Measurements from ENCODE around the gene FAM53B.
A peak's percentile ranks its signal among the peaks of the same experiment; 100 is the strongest.

FAM53B gene

DNA sequence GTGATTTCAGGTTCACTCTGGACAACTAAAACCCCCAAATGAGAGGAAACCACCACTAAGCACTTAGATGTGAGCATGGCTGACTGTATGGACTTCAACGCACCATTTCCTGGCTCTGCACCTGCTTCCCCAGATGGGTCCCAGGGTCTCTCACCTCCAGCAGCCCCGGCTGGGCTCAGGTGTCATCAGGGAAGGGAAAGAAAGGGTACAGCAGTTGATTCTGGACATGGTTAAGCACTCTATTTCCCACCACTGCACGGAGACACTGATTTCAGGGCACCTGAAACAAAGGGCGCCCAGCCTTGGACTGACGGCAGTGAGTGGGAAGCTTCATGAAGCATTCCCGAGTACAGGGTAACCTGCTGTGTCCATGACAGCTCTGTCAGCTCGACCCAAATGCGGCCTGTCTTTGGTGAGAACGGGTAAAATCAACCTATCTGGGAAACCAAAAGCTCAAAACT lies 19.0 kb downstream of the FAM53B start:
- H3K27ac Mint-ChIP-seq = peak overlapping the region; percentile 26
- H3K36me3 Mint-ChIP-seq (ENCODE audit: low read depth) = peaks cover 17% of the 10 kb centered on the region
- no peaks in the 10 kb centered on the region for H3K9me3 Mint-ChIP-seq
- peaks cover 96% of the 10 kb centered on the region for H3K4me1 Mint-ChIP-seq (ENCODE audit: low read depth)
- no peak overlapping the region for H3K4me3 Mint-ChIP-seq
- H3K27me3 Mint-ChIP-seq = no peaks in the 10 kb centered on the region

DNA sequence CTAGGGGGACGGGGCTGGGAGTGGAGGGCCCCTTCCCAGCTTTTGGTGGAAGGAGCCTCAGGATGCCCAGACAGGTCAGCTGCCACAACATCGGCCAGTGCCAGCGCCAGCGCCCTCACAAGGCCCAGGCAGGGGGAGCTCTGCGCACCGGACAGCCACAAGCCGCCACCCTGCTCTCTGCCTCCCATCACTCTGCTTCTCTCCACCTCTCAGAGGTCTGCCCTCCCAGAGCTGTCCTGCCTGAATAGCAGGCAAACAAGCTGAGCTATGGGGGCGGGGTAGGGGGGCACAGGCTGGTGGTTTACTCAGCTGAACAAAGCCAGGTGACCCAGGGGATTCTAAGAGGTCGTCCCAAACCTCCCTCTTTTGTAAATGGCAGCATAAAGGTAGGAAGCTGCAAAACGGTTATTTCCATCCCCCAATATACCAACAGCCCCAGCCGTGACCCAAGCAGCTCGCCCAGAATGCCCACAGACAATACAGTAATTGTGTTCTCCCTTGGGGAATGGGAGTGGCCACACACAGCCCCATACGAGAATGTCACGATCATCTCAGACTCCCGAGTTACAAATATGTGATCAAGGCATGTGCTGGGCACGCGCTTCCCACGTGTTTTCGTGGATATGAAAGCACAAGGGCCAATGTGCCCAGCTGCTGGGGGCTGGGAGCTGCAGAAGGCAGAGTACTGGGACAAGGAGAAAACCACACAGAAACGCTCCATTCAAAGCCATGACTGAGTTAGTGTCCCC lies 19.7 kb downstream of the FAM53B start:
- H3K27me3 Mint-ChIP-seq = no peaks in the 10 kb centered on the region
- H3K36me3 Mint-ChIP-seq (ENCODE audit: low read depth) = peaks cover 11% of the 10 kb centered on the region
- peak overlapping the region; percentile 68 for H3K27ac Mint-ChIP-seq
- no peak overlapping the region for H3K4me3 Mint-ChIP-seq
- no peaks in the 10 kb centered on the region for H3K9me3 Mint-ChIP-seq
- H3K4me1 Mint-ChIP-seq (ENCODE audit: low read depth) = peaks cover 95% of the 10 kb centered on the region

DNA sequence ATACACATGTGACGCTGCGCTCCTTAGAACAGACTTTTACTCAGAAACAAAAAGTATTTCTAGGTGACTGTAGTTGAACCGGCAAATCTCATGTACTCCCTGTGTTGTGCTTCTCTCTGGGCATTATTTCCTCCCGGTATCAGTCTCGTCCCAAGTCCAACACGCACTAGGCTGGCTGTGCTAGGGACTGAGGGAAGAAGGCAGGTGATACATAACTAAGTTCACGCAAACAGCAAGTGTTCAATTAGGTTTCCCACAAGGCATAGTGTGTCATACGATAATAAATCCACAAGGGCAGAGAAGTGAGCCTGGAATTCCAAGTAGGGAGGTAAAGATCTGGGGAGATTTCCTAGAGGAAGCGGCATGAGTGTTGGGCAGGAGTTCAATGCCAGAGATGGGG lies 20.4 kb downstream of the FAM53B start:
- Mint-ChIP-seq H3K27me3 (no peaks in the 10 kb centered on the region), H3K36me3 (ENCODE audit: low read depth) (peaks cover 10% of the 10 kb centered on the region), H3K4me1 (ENCODE audit: low read depth) (peaks cover 95% of the 10 kb centered on the region), H3K4me3 (no peak overlapping the region), H3K27ac (peak overlapping the region; percentile 91), H3K9me3 (no peaks in the 10 kb centered on the region)

DNA sequence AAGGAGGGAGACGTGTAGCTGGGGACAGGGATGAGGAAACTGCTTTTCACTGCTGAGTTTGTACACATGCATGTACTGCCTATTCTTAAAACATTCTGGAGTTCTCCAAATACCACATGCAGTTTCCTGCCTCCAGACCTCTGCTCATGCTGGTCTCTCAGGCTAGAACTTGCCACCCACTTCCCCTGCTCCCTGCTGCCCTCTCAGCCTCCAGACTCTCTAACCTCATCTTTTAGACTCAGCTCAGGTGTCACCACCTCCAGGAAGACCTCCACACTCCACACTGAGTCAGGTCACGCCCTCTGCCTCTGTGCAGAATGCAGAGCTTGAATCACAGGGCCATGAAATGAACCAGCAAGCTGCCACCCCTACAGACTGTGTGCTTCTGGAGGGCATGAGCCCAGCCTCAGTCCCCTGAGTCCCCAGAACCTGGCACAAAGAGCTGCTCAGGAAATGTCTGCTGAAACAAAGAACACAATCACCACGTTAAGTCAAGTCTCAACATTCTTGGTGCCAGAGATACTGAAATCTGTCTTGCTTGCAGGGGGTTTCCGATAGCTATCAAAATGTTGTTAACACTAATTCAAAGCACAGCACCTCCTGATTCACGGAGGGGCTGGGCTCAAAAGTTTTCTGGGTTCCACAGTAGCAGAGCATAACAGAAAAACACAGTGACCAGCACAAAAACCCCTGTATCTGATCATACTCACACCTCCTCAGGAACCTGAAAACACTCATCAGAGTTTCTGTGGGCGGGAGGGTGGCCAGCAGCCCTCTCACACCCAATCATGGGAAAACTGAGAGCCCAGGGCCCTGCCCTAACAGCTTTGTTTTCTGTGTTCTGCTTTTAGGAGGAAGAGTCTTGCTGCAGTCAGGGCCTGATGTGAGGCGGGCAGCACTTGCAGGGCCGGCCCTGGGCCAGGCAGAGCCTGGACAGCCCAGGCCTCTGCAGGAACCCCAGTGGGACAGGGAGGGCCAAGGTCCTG lies 21.1 kb downstream of the FAM53B start:
- Mint-ChIP-seq H3K9me3 (no peaks in the 10 kb centered on the region), H3K4me1 (ENCODE audit: low read depth) (peaks cover 95% of the 10 kb centered on the region), H3K27me3 (no peaks in the 10 kb centered on the region), H3K4me3 (peak overlapping the region; percentile 62), H3K36me3 (ENCODE audit: low read depth) (peaks cover 10% of the 10 kb centered on the region), H3K27ac (peak overlapping the region; percentile 91)

DNA sequence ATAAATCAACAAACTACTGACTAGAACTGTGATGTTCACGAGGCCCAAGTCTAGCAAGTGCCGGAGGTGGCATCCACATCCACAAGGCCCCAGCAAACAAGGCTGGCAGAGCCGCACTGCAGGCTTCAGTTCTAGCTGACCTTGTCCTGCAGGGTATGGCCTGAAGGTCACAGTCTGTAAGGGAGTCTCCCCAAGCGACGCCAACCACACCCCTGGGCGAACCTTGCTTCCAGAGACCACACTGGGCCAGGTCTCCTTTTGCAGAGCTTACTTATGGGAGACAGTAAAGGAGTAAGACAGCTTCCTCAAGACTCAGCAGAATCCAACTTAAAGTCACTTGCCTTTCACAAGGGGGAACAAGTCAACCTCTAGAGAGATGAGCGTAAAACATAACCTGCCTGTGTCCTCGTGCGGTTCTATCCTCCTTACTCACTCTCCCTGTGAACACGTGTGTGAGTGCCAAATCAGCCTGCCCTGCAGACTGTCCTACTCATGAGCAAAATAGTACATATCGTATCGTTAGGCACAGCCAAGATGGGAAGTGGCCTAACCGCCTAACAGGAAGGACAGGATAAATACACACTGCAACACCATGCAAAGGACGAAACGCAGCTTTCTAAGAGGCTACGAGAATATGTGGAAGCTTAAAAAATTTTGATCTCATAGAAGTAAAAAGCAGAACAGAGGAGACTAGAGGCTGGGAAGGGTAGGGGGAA lies 22.7 kb downstream of the FAM53B start:
- Mint-ChIP-seq H3K27me3 (no peaks in the 10 kb centered on the region), H3K27ac (peak overlapping the region; percentile 77), H3K4me1 (ENCODE audit: low read depth) (peaks cover 95% of the 10 kb centered on the region), H3K36me3 (ENCODE audit: low read depth) (peaks cover 13% of the 10 kb centered on the region), H3K9me3 (no peaks in the 10 kb centered on the region), H3K4me3 (peak overlapping the region; percentile 8)

DNA sequence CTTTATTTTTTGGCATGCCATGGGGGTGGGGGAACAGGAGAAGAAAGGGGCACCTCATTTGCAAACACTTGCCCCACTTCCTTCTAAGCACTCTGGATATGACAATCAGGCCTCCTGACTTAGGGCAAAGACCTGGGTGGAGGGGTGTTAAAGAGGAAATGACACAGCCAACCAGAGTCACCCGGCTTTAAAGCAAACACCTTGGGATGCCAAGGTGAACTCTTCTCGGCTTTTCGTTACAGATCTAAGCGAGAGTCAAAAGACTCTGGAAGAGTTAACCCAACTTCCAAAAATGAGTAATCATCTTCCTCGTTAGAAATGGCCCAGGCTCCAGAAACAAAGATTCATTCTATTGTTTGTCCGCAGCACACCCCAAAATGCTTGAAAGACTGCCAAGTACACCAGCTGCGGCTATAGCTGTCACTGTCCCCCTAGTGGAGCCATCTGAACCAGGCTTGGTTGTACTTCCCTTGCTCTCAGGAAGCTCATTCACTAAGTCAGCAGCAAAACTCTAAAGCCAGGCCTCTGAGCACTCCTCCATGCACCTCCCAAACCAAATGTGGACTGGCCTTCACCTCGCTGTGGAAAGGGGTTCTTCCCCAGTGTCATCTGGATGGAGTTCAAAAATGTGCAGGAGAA lies 24.8 kb downstream of the FAM53B start:
- H3K36me3 Mint-ChIP-seq (ENCODE audit: low read depth) = peaks cover 14% of the 10 kb centered on the region
- peak overlapping the region; percentile 84 for H3K27ac Mint-ChIP-seq
- H3K4me1 Mint-ChIP-seq (ENCODE audit: low read depth) = peaks cover 94% of the 10 kb centered on the region
- no peaks in the 10 kb centered on the region for H3K9me3 Mint-ChIP-seq
- peak overlapping the region; percentile 69 for H3K4me3 Mint-ChIP-seq
- H3K27me3 Mint-ChIP-seq = no peaks in the 10 kb centered on the region

DNA sequence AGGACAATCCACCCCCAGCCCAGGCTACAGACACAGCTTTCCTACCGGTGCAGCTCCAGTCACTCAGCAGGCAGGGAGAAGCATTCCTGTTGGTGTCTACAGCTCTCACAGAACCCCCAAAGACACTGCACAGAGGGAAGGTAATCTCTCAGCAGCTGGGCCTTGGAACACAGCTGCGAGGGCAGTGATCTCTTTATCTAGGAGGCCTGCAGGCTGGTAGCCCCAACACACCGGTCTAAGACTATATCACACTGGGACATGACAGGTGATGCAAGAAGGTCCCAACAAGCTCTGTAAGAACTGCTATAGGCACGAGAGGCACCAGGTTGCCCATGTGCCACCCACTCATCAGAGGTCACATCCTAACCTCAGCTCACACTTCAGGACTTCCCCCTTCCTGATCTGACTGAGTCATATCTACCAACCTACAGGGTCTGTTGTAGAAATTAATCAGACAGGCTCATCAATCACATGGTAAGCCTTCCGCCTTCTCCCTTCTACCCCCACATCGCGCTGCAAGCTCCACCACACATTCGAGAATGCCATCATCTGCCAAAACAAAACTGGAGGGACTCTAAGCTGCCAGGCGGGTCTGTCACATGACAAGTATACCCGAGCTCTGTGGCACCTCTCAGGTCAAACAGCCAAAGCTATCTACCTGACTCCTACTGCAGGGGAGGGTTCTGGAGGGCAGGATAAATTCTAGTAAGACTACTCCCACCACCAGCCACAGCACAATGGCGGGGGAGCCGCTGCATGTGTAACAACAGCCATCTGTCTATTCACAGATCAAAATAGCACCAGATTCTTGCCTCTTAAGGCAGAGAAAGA lies 26.1 kb downstream of the FAM53B start:
- peak overlapping the region; percentile 84 for H3K27ac Mint-ChIP-seq
- no peaks in the 10 kb centered on the region for H3K27me3 Mint-ChIP-seq
- H3K4me3 Mint-ChIP-seq = peak overlapping the region; percentile 69
- peaks cover 18% of the 10 kb centered on the region for H3K36me3 Mint-ChIP-seq (ENCODE audit: low read depth)
- peaks cover 94% of the 10 kb centered on the region for H3K4me1 Mint-ChIP-seq (ENCODE audit: low read depth)
- no peaks in the 10 kb centered on the region for H3K9me3 Mint-ChIP-seq

DNA sequence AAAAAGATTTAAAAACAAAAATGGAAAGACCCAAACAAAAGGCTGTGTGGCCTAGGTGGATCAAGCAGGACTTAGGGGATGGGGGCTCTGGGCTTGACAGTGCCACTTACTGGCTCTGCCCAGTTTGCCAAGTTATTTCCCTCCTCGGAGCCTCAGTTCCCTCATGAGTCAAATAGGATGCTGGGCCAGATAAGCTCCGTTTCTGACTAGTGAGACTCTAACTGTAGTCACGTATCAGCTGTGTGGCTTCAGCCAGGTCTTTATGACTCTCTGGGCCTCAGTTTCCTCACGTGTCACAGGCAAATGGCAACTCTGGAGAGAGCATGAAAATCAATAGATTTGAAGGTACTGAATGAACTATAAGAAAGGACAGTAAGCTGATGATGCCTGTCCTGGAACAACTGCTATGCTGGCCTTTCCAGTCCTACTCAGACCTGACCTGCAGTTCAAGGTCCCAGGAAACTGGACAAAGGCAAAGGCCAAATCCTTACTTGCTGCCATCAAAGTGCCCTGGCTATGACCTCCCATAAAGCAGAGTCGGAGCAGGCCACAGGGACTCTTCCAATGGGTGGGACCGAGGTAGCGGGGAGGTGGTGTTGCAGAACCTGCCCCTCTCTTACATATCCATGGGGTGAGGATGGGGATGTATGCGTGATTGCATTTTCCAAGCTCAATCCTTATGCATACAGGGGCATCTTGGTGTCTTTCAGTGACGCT lies 27.0 kb downstream of the FAM53B start:
- no peaks in the 10 kb centered on the region for H3K9me3 Mint-ChIP-seq
- peak overlapping the region; percentile 84 for H3K27ac Mint-ChIP-seq
- H3K27me3 Mint-ChIP-seq = no peaks in the 10 kb centered on the region
- H3K36me3 Mint-ChIP-seq (ENCODE audit: low read depth) = peaks cover 18% of the 10 kb centered on the region
- peaks cover 93% of the 10 kb centered on the region for H3K4me1 Mint-ChIP-seq (ENCODE audit: low read depth)
- peak overlapping the region; percentile 11 for H3K4me3 Mint-ChIP-seq

DNA sequence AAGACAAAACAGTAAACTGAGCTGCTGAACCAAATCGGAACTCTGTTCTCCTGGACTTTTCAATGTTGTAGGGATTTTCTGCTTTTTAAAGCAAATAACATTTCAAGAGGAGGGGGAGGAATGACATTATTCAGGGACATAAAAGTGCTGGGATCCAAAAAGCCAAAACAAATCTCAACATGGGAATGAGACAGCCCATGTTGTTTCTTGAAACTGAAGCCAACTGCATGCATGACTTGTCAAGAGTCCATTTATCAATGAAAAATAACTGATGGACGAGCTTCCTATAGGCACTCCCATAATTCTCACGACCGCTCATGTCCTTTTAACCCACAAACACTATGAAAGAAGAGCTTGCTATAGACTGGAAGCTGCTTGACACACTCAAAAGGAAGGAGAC lies 27.8 kb downstream of the FAM53B start:
- H3K4me1 Mint-ChIP-seq (ENCODE audit: low read depth) = peaks cover 84% of the 10 kb centered on the region
- H3K27ac Mint-ChIP-seq = peak overlapping the region; percentile 72
- H3K4me3 Mint-ChIP-seq = no peak overlapping the region
- H3K36me3 Mint-ChIP-seq (ENCODE audit: low read depth) = peaks cover 18% of the 10 kb centered on the region
- no peaks in the 10 kb centered on the region for H3K9me3 Mint-ChIP-seq
- no peaks in the 10 kb centered on the region for H3K27me3 Mint-ChIP-seq

DNA sequence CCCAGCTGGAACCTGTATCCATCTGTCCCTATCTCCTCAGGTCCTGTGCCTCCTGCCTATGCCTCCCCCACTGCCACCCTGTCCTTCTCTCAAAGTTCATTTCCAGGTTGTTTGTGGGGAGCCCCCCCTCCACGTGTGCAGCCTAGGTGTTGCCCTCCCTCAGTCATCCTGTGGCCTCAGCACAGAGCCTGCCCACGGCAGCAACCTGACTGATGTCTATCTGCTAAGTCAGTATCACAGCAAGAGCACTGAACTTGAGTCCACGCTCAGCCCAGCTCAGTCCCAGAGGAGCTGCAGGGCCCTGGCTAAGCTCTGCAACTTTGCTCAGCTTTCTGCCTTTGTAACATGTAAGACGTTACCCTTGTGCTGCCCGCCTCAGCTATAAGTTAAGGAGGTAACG lies 28.7 kb downstream of the FAM53B start:
- no peaks in the 10 kb centered on the region for H3K27me3 Mint-ChIP-seq
- H3K4me3 Mint-ChIP-seq = no peak overlapping the region
- H3K4me1 Mint-ChIP-seq (ENCODE audit: low read depth) = peaks cover 84% of the 10 kb centered on the region
- no peaks in the 10 kb centered on the region for H3K9me3 Mint-ChIP-seq
- peaks cover 15% of the 10 kb centered on the region for H3K36me3 Mint-ChIP-seq (ENCODE audit: low read depth)
- H3K27ac Mint-ChIP-seq = no peak overlapping the region

DNA sequence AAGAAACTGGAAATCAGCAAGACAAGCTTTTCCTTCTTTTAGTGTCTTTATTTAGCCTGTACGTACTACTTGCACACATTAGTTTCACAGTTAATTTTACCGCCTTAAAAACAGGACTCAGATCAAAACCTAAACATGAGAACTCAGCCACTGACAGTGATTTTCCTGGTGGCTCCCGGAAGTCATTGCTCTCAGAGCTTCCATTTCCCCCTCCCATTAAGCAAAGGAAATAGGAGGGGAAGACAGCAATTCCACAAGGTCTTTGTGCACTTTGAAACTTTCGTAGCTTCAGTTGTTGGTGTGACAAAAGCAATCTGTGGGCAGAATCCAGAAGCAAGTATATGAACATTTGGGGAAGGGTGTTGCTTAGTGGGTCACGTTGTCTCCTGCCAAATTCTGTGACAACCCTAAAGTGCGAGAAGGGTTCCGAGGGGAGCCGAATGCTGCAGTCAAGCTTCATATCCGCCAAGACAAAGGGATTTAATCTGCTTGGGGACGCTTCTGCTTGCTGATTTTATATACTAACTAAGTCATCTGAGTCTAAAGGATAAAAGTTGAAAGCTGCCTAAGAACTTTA lies 30.4 kb downstream of the FAM53B start:
- H3K27me3 Mint-ChIP-seq = no peaks in the 10 kb centered on the region
- H3K4me1 Mint-ChIP-seq (ENCODE audit: low read depth) = peaks cover 86% of the 10 kb centered on the region
- H3K36me3 Mint-ChIP-seq (ENCODE audit: low read depth) = peaks cover 14% of the 10 kb centered on the region
- H3K4me3 Mint-ChIP-seq = no peak overlapping the region
- H3K27ac Mint-ChIP-seq = peak overlapping the region; percentile 18
- H3K9me3 Mint-ChIP-seq = no peaks in the 10 kb centered on the region

DNA sequence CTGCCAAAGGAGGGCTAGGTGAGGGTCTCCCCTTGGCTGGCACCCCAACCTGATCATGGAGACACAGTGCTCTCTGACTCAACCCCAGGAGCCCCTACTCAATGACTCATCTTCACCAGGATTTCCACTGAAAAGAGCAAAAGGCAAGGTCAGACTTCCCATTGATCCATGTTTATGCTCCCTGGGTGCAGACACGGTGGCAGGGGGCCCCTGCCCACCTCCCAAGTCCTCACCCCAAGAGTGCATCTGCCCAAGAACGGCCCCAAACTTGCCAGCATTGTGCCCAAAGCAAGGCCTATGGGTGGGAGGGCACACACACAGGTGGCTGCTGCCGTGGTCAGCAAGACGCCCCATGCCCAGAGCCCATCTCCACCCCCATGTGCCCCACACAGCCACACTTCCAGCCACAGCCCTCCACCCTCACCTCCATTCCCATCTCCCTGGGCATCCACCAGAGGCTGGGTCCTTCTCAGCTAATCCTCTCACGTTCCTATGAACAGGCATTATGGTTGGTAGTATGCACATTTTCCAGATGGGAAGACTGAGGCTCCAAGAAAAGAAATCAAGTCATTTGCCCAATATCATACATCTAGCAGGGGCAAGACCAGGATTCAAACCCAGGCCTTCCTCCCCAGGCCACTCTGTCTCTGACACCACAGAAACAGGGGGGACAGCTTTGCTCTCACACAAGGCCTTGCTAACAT lies 31.3 kb downstream of the FAM53B start:
- Mint-ChIP-seq H3K9me3 (no peaks in the 10 kb centered on the region), H3K27ac (peak overlapping the region; percentile 5), H3K36me3 (ENCODE audit: low read depth) (peaks cover 14% of the 10 kb centered on the region), H3K4me3 (no peak overlapping the region), H3K27me3 (no peaks in the 10 kb centered on the region), H3K4me1 (ENCODE audit: low read depth) (peaks cover 86% of the 10 kb centered on the region)

Measured in stimulated activated naive CD8-positive, alpha-beta T cell treated with anti-CD3 and anti-CD28 coated beads, Interleukin-15, Interleukin-2, amounts not matched to agents 100 ng/mL and 50 ng/mL, for 24 hours (primary cell).